ENCODE measurements around the gene LGR6.
"Not testable (repeated sequence)": the region's sequence is repeated elsewhere in the genome, so short reads cannot be mapped to it uniquely, and the experiment has no call there.

The LGR6 gene

DNA sequence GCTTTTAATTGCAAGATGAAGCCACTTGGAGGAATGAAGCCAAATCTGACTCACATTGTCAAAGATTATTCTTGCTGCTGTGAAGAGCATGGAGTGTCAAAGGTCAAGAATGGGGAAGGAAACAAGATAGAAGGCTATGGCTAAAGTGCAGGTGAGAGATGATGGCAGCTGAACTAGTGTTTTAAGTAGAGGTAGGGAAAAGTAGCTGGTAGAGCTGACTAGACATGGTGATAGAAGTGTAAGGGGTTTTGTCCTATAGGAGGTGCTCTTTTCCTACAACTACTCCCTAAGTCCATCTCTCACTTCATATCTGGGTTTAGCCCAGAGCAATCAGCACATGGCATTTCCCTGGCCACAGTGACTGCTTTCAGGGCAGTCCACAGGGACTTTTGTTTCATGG lies 136.3 kb downstream of the LGR6 start:
- DNase-seq (ENCODE audit: low read depth), result no peak

GRCh38 chr1:202333861-202334260 lies 140.3 kb downstream of the LGR6 start:
- DNase-seq (ENCODE audit: low read depth), result no peak

DNA sequence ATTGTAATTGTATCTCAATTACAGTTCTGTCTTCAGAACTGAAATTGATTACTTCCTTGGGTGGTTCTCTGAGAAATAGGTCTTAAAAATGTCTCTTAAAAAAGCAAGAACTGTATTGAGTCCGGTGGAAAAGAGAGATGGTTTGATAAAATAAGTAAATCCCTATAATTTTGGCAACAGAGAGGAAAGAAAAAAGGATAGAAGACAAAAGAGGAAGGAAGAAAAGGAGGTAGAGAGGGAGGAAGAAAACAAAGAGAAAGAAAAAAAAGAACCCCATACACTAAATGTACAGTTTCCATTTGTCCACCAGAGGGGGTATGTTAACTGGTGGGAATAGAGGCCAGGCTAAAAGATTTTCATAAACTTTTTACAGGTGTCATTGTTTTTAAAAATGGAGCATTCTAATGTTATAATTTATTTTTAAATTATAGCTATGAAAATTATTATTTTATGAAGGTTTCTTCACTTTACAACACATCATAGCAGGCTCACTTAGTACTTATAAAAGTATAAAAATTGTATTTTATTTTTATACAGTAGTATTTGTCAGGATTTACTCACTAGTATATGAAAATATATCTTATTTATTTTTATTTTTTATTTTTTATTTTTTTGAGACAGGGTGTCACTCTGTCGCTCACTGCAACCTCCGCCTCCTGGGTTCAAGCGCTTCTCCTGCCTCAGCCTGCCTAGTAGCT lies 150.2 kb downstream of the LGR6 start:
- DNase-seq (ENCODE audit: low read depth), result no peak

GRCh38 chr1:202348005-202348508 lies 154.5 kb downstream of the LGR6 start:
- DNase-seq (ENCODE audit: low read depth), result no peak

DNA sequence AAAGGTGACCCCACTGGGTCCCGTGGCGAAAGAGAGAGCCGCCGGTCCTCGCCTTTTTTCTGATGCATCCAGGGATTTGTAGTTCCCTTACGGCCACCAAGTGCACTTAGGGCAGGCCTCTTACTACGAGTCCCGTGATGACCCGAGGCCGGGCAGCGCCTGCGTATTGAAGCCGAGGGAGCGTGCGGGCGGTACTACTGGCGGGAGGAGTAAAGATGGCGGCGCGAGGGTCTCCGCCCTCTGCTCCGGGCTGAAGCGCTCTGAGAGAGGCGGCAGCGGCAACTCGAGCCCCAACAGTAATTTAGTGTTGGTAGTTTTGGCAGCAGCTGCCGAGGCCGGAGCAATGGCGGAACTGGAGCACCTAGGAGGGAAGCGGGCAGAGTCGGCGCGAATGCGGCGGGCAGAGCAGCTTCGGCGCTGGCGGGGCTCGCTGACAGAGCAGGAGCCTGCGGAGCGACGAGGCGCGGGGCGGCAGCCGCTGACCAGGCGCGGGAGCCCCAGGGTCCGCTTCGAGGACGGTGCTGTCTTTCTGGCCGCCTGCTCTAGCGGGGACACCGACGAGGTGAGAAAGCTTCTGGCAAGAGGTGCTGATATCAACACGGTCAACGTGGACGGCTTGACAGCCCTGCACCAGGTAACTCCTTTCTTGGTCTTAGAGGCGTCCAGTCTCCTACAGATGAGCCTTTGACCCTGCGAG lies 155.1 kb downstream of the LGR6 start, which contains the start of gene PPP1R12B:
Gene PPP1R12B, plus strand, starts transcription at position 191 of the 697 bp plus-strand sequence. Its CDS starts 153 bp downstream, at position 344.
- DNase-seq (ENCODE audit: low read depth), result peak; percentile 94

DNA sequence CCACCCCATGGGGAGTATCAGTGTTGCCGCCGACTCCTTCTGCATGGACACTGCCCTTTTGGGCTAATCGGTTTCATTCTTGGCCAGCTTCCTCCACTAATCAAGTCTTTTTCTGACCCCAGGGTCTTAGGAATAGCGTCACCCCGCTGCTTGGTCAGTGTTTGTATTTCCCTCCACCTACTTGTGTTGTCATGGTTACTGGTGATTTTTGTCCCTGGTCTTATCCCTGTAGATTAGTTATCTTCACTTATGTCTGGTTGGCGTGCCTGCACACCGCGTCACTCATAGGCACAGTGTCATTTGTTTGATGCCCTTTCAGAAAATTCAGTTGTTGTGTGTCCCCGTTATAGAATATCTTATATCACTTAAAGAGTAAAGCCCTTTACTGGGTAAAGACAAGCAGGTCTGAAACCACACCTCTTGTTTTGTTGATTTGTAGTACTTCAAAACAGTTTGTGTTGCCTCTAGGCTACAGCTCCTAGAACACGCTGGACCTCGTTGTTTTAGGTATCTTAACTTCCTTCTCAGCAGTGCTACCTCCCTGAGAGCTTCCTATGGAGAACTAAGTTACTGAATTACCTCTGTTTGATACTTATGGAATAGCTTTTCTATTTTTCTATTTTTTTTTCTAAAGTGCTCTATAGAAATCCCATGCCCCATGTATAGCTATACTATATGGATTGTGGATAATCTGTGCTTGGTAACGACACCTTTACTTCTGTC lies 155.8 kb downstream of the LGR6 start:
- DNase-seq (ENCODE audit: low read depth), result no peak

DNA sequence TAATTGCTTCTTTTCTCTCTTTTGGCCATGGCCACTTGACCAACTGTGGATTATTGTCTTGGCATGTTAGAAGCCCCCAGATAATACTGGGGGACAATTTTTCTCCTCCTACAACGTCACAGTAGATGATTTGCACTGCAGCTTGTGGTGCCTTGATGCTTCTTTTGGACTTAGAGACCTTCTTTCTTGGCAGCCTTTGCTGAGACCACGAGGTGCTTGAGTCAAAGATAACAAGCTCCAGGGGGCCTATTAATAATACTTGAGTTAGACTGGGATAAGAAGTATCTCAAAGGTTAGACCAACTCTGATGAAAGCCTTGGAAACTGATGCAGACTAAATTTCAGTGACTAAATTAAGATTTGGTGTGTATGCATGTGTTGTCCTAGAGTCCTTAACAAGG lies 158.1 kb downstream of the LGR6 start:
- DNase-seq (ENCODE audit: low read depth), result no peak

- DNase-seq (ENCODE audit: low read depth), result not testable (repeated sequence)
Observed at GRCh38 chr1:202352583-202353197, 159.1 kb downstream of the LGR6 start.

DNA sequence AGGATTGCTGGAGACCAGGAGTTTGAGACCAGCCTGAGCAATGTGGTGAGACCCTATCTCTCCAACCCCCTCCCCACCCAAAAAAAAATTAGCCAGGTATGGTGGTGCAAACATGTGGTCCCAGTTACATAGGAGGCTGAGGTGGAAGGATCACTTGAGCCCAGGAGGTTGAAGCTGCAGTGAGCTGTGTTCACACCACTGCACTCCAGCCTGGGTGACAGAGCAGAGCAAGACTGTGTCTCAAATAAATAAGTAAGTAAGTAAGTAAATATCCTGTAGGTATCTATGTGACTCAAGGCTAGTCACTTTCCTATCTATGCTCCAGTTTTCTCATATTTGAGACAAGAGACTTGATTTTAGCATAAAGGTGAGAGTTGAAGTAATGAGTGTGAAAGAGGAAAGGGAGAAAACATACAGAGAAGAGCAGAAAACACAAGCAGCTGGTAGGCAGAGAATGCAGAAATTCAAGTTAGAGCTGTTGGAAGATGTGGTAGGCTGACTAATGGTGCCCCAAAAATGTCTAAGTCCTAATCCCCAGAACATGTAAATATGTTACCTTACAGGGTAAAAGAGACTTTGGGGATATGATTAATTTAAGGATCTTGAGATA lies 162.4 kb downstream of the LGR6 start:
- DNase-seq (ENCODE audit: low read depth), result no peak

DNA sequence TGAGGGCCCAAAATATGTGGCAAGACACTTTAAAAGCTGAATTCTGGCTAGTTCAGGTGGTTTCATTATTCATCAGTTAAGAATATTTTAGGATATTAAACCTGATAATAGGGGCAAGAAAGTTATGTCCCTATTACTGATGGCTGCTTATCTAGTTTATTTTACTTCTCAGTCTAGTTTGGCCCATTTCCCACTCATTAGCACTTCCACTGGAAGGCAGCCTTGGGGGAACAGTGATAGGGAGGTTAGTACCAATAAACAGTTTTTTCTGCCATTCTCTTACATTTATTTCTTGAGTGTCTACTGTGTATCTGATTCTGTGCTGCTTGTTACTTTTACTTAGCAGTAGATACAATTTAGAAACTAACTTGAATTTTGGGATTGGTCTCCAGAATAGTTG lies 163.9 kb downstream of the LGR6 start:
- DNase-seq (ENCODE audit: low read depth), result no peak

DNA sequence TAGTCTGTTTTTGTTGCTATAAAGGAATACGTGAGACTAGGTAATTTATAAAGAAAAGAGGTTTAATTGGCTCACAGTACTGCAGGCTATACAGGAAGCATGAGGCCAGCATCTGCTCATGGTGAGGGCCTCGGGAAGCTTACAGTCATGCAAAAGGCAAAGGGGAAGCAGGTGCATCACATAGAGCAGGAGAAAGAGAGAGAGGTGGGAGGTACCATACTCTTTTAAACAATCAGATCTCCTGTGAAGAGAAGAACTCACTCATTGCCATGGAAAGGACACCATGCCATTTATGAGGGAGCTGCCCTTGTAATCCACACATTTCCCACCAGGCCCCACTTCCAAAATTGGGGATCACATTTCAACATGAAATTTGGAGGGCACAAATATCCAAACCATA lies 167.6 kb downstream of the LGR6 start:
- no peak for DNase-seq (ENCODE audit: low read depth)

DNA sequence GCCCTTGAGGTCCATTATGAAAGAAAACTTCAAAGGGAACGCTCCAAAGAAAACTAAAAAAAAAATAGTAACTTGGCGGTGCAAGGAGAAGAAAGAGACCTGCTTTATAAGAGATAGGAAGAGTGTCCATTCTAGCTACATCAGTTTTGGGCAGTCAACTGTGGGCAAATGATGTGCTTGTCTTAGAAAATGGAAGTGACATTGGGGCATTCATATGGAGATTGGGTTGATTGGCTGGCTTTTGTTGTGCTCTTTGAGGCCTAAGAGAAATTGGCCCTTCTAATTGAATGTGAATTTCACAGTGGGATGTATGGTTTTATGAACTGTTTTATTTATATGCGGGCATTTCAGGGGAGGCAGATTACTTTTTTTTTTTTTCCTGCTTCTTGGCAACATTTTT lies 168.1 kb downstream of the LGR6 start:
- DNase-seq (ENCODE audit: low read depth), result no peak

DNA sequence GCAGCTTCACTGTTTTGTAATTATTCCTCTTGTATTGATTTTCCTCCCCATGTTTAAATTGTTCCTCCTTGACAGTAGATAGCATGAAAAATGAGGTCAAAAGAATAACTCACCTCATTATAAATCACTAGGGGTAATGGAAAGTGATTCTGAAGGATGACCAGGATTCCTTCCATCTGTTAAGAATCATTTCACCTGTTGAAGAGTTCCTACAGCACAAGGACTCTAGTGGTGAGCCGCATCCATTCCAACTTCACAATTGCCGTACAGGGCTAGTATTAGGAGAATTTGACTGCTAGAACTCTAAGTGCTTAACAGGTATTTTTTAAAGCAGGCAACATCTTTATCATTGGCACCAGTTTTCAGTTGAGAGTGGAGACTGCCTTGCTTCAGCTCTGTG lies 168.6 kb downstream of the LGR6 start:
- no peak for DNase-seq (ENCODE audit: low read depth)

DNA sequence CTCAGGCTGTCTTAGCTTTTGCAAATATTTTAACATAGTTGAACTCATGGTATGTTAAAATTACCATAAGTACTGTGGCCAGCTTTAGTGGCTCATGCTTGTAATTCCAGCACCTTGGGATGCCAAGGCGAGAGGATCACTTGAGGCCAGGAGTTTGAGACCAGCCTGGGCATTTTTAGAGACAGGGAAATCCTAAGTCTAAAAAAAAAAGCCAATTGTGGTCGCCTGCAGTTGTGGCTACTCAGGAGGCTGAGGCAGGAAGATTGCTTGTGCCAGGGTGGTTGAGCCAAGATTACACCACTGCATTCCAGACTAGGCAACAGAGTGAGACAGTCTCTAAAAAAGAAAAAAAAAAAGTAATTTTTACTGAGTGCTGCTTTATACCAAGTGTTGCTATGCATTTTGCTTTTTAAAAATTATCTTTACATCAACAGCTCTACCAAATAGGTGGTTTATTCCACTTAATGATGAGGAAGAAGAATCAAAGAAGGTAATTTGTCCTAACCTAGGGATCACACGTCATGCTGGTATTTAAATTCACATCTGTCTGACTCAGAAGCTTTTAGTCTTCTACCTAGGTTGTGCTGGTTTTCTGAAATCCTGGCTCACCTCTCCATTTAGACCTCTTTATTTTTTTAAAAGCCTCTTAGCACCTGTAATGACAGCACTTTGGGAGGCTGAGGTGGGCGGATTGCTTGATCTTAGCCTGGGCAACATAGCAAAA lies 171.7 kb downstream of the LGR6 start:
- no peak for DNase-seq (ENCODE audit: low read depth)

DNA sequence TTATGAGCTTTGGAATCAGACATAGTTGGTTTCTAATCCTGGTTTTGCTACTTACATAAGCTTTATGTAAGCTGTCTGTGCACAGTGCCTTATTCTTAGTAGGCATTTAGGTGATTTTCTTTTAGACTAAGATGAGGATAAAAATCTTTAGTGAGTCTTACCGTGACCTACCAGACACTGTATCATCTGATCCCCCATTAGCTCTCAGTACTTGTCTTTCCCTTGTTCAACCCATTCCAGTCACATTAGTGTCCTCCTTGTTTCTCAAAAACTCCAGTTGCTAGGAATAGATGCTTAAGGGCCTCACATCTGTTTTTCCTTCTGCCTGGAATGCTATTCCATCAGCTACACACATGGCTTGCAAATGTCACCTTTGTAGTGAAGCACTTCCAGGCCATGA lies 173.7 kb downstream of the LGR6 start:
- no peak for DNase-seq (ENCODE audit: low read depth)
